ENCODE results near the gene ACLY.
A peak's percentile ranks its signal among the peaks of the same experiment; 100 is the strongest.

Gene ACLY

DNA sequence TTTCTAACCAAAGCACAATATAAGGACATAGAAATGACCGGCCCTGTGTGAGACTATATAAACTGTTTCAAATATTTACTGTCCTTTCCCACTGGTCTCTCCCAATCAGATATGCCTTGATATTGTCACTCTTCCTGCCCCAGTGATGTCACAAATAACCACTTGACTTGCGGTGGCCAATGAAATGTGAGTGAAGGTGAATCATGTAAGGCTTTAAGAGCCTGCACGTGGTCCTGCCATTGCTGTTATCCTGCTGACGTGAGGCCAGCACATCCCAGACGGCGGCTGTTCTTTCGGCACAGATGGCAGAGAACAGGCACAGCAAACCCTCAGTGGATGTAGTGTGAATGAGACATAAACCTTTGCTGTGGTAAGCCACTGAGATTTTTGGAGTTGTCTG is 48.1 kb downstream of the ACLY start:
- TF ChIP-seq ZNF146 (tag by site-specific recombination; IDR thresholded peaks at IDR 0.05) (no peak), ATF2 (tag by site-specific recombination; IDR thresholded peaks at IDR 0.05; ENCODE audit: low read depth) (peak; percentile 25; the same call in 1 of the 2 replicates), ZNF518A (tag by site-specific recombination; conservative IDR thresholded peaks at IDR 0.05; ENCODE audit: low read depth) (no peak)
- Histone ChIP-seq H3K4me1 (ENCODE audit: control insufficient read depth, insufficient read depth, low read length) (no peaks in the 10 kb centered on the region), H3K27ac (ENCODE audit: extremely low read depth, low read depth, low read length) (no peak overlapping the region), H3K36me3 (ENCODE audit: control insufficient read depth in 2 of 2, insufficient read depth in 1 of 2, low read length in 2 of 2) (peaks cover 44 to 82% of the 10 kb centered on the region in 2 experiments), H3K9me3 (ENCODE audit: control insufficient read depth, insufficient read depth, low read depth, low read length) (no peaks in the 10 kb centered on the region), H3K4me3 (ENCODE audit: low read depth, low read length) (no peak overlapping the region)
- ChIA-PET CTCF (interaction anchor here (0.6 to 1.4 kb wide), 2 partner anchors 94 to 133 kb away, joined by 3 to 4 read pairs; no protein-coding TSS in a partner anchor), POLR2A (interaction anchor here (0.5 to 1.6 kb wide), 4 partner anchors 48 to 174 kb away, joined by 4 to 7 read pairs (median 5); partner anchors contain the start of genes ACLY and ODAD4)

DNA sequence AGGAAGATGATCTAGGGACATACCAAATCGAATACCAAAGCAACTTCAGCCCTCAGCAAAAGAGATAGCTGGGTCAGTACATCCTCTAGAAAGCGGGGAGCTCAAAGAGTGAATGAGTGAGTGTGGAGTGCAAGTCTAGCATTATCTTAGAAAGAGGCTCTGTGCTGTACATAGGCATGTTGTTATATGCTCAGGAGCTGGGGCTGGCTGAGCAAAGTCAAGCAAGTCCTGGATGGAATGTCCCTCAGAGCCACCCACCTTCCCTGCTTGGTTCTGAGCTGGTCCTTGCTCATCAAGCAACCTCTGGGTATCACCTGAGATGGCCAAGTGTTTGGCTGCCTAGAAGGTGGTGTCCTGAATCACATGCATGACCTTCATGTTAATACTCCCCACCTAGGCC is 48.7 kb downstream of the ACLY start:
- ChIA-PET POLR2A (interaction anchor here (0.5 to 1.6 kb wide), 4 partner anchors 49 to 174 kb away, joined by 4 to 7 read pairs (median 5); partner anchors contain the start of genes ACLY and ODAD4), CTCF (interaction anchor here (0.6 to 1.4 kb wide), 2 partner anchors 95 to 132 kb away, joined by 3 to 4 read pairs; no protein-coding TSS in a partner anchor)
- TF ChIP-seq PRDM10 (tag by site-specific recombination; IDR thresholded peaks at IDR 0.05) = peak; percentile 60; the same call in 1 of the 2 replicates
- no peak for TF ChIP-seq BCL6B (tag by site-specific recombination; IDR thresholded peaks at IDR 0.05)
- Histone ChIP-seq H3K4me3 (ENCODE audit: low read depth, low read length) (no peak overlapping the region), H3K36me3 (ENCODE audit: control insufficient read depth in 2 of 2, insufficient read depth in 1 of 2, low read length in 2 of 2) (peaks cover 44 to 79% of the 10 kb centered on the region in 2 experiments), H3K27ac (ENCODE audit: extremely low read depth, low read depth, low read length) (no peak overlapping the region), H3K9me3 (ENCODE audit: control insufficient read depth, insufficient read depth, low read depth, low read length) (no peaks in the 10 kb centered on the region), H3K4me1 (ENCODE audit: control insufficient read depth, insufficient read depth, low read length) (no peaks in the 10 kb centered on the region)

GRCh38 chr17:41869426-41869825 is 49.3 kb downstream of the ACLY start:
- ChIA-PET POLR2A (interaction anchor here (1.2 to 1.6 kb wide), 2 partner anchors 49 to 61 kb away, joined by 4 to 5 read pairs; partner anchors contain the start of genes ACLY and ODAD4), CTCF (no interaction called here)
- no peak overlapping the region for H3K4me3 ChIP-seq (ENCODE audit: low read depth, low read length)
- H3K36me3 ChIP-seq (ENCODE audit: control insufficient read depth in 2 of 2, insufficient read depth in 1 of 2, low read length in 2 of 2) = peaks cover 37 to 74% of the 10 kb centered on the region in 2 experiments
- no peaks in the 10 kb centered on the region for H3K4me1 ChIP-seq (ENCODE audit: control insufficient read depth, insufficient read depth, low read length)
- no peaks in the 10 kb centered on the region for H3K9me3 ChIP-seq (ENCODE audit: control insufficient read depth, insufficient read depth, low read depth, low read length)
- TF ChIP-seq ZNF704 (tag by site-specific recombination; IDR thresholded peaks at IDR 0.05) (no peak), ZNF394 (tag by site-specific recombination; IDR thresholded peaks at IDR 0.05; ENCODE audit: borderline replicate concordance) (no peak), ZBTB17 (tag by site-specific recombination; IDR thresholded peaks at IDR 0.05) (peak; percentile 51), PATZ1 (tag by site-specific recombination; IDR thresholded peaks at IDR 0.05) (no peak)
- no peak overlapping the region for H3K27ac ChIP-seq (ENCODE audit: extremely low read depth, low read depth, low read length)

All from HEK293 (cell line).